SK-N-MC (cell line): ENCODE data around the gene TSPAN15.

Experiments used
- EZH2 ChIP-seq: fragments of 200-600 bp; sonication (generic); IDR thresholded peaks from one replicate; pipeline ENCODE4 v1.6.1; 2017; ENCODE audit warnings: antibody characterized with exemption
- POLR2AphosphoS5 ChIP-seq: IDR thresholded peaks from 2 replicates; pipeline ENCODE4 v1.6.1; 2012; ENCODE audit warnings: mild to moderate bottlenecking, low read depth, low read length, borderline replicate concordance

- TF ChIP-seq EZH2, result no peak
- no peak for TF ChIP-seq POLR2AphosphoS5
Observed at GRCh38 chr10:69505636-69506318, 54.5 kb downstream of the TSPAN15 start.
